Lower leg skin (tissue), 4 donors: ENCODE results near the gene TOGARAM2. TPM values are rescaled to one million over a fixed set of nuclear protein-coding genes. Genes with fewer than 3 reads are reported as not detected.
"Not testable (repeated sequence)": the region's sequence is repeated elsewhere in the genome, so short reads cannot be mapped to it uniquely, and the experiment has no call there.

Experiments
- DNase-seq, 2 donors: peaks; one replicate each; pipeline ENCODE4 v3.0.0-alpha.2; 2019; ENCODE audit warnings: low spot score in 2 of 2
- H3K4me3 ChIP-seq: fragments of 200-600 bp; sonication (generic); 2 replicates; pipeline ENCODE4 v1.5.1; 2017; ENCODE audit warnings: mild to moderate bottlenecking, low read depth; ENCODE audit not compliant: poor library complexity, severe bottlenecking
- CTCF ChIP-seq, 3 donors: fragments of 450-650 bp; IDR thresholded peaks; one replicate each; pipeline ENCODE4 v1.5.1; 2016; ENCODE audit warnings: antibody characterized with exemption in 3 of 3, mild to moderate bottlenecking in 3 of 3, moderate library complexity in 2 of 3
- POLR2A ChIP-seq, 2 donors: fragments of 450-650 bp; IDR thresholded peaks; one replicate each; pipeline ENCODE4 v1.6.1; 2016 to 2017; ENCODE audit warnings: antibody characterized with exemption in 2 of 2, mild to moderate bottlenecking in 1 of 2, moderate library complexity in 1 of 2
- WGBS, 2 donors: methylation state at CpG; one replicate each; pipeline ENCODE4 v1.1.5; 2018; 5-methylcytosine and 5-hydroxymethylcytosine counted together
- intact Hi-C: fragments of 100-400 bp; cut with DNase I; formaldehyde crosslinking; loops from one replicate; pipeline ENCODE4 v1.15.0; 2023; ENCODE audit warnings: low total_unique reads
- total RNA-seq, 4 donors: library from RNA; depleted of rRNA; stranded (reverse); fragments of >200 nt; gene quantifications; one replicate each; pipeline ENCODE4 v1.1.0, GENCODE V29; 2016

Gene TOGARAM2
- total RNA-seq, 4 donors from 2014 or later, result 0.17 to 5.1 (median 1.7) TPM

DNA sequence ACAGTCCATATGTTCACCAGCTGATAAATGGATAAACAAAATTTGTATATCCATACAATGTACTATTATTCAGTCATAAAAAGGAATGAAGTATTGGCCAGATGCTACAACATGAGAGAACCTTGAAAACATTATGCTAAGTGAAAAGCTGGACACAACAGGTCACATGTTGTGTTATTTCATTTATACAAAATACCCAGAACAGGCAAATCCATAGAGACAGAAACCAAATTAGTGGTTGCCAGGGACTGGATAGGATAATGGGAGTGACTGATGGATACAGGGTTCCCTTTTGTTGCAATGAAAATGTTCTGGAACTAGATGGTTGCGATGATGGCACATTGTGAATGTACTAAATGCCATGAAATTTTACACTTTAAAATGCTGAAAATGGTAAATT, 103.5 kb downstream of the TOGARAM2 start:
- no peak for DNase-seq
- intact Hi-C loops, result no loop called here
- H3K4me3 ChIP-seq, result no peak overlapping the region
- TF ChIP-seq POLR2A (IDR thresholded peaks at IDR 0.05) (no peak), CTCF (IDR thresholded peaks at IDR 0.05) (no peak)
- WGBS, 2 donors, result 87 to 100% methylated on average over 1 of the region's 1 CpG

- H3K4me3 ChIP-seq, DNase-seq, intact Hi-C loops: not testable (repeated sequence)
- WGBS, 2 donors, result 91% methylated on average over 7 of the region's 7 CpGs
Observed at GRCh38 chr2:29090311-29090710, 109.2 kb downstream of the TOGARAM2 start.

GRCh38 chr2:29096969-29097368, 115.9 kb downstream of the TOGARAM2 start:
- H3K4me3 ChIP-seq, result no peak overlapping the region
- DNase-seq, result no peak
- TF ChIP-seq CTCF (IDR thresholded peaks at IDR 0.05), result no peak
- TF ChIP-seq POLR2A (IDR thresholded peaks at IDR 0.05), result no peak
- intact Hi-C loops, result loop anchor here (5.0 kb wide), 1 partner anchor 1140 kb away; no protein-coding TSS in a partner anchor
- 93 to 97% methylated on average over 8 of the region's 8 CpGs for WGBS, 2 donors

GRCh38 chr2:29097569-29097968, 116.5 kb downstream of the TOGARAM2 start:
- intact Hi-C loops, result loop anchor here (5.0 kb wide), 1 partner anchor 1140 kb away; no protein-coding TSS in a partner anchor
- WGBS, 2 donors, result 57 to 78% methylated on average over 6 of the region's 6 CpGs
- H3K4me3 ChIP-seq, result no peak overlapping the region
- TF ChIP-seq POLR2A (IDR thresholded peaks at IDR 0.05) (no peak), CTCF (IDR thresholded peaks at IDR 0.05) (no peak)
- DNase-seq, result no peak

DNA sequence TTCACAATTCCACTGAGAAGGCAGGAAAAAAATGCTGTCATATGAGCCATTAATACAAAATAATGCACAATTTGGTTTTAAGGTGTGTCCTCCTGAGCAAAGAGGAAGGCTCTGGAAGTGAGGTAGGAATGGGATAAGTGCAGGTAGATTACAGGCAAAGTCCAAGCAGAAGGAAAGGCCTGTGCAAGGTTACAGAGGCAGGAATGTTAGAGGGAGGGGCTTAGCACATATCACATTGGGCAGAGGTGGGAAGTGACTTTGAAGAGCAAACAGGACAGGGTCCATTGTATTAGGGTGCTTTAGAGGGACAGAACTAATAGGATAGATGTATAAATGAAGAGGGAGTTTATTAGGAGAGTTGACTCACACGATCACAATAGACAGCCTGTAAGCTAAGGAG, 119.5 kb downstream of the TOGARAM2 start:
- TF ChIP-seq CTCF (IDR thresholded peaks at IDR 0.05), result no peak
- TF ChIP-seq POLR2A (IDR thresholded peaks at IDR 0.05), result no peak
- 87 to 93% methylated on average over 1 of the region's 1 CpG for WGBS, 2 donors
- DNase-seq, result no peak
- no peak overlapping the region for H3K4me3 ChIP-seq
- intact Hi-C loops, result no loop called here

Other genes with a start within 250 kb of the TOGARAM2 start
- gene PPP1CB, start 229.5 kb upstream of the TOGARAM2 start, total RNA-seq, result 100 to 1,000 TPM in 3 of 4 donors, 10 to 100 TPM in 1; 99.9 to 151 (median 119) TPM
- under 1 TPM in 3 of 4 donors, not detected in 1; 0.42 to 0.95 (median 0.71) TPM for gene SPDYA, start 170.5 kb upstream of the TOGARAM2 start, total RNA-seq
- gene TRMT61B, start 111.0 kb upstream of the TOGARAM2 start, total RNA-seq, result 10 to 100 TPM in 2 of 4 donors, 1 to 10 TPM in 2; 7.9 to 19.9 (median 10.2) TPM
- gene WDR43, start 86.6 kb upstream of the TOGARAM2 start, total RNA-seq, result 10 to 100 TPM; 40.8 to 65.5 (median 43.2) TPM
- under 1 TPM in 2 of 4 donors, not detected in 2; 0.02 to 0.13 TPM for gene PCARE, start 93.2 kb downstream of the TOGARAM2 start, total RNA-seq
- gene CLIP4, start 134.1 kb downstream of the TOGARAM2 start, total RNA-seq, result 10 to 100 TPM; 50.6 to 82.2 (median 58.1) TPM